ENCODE results near the gene GATA5. TPM values are rescaled to one million over a fixed set of nuclear protein-coding genes. Genes with fewer than 3 reads are reported as not detected.

GATA5 gene
- total RNA-seq, 1 experiment from 2014 or later = not detected

DNA sequence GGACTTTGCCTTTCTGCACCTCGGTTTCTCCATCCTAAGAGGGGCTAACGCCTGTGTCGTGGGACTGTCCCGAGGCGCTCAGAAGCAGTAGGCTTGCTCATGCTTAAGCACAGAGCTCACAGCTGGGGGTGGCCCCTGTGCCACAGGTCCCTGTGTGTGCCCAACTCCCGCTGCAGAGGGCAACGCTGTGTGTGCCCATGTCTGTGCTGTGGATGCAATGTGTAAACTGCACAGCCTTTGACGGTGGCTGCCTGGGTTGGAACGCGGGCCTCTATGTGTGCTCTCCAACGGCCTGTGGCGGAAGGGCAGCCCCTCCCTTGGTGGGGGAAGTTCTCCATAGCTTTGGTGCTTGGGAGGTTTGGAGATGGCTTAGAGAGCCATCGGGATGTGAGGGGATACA lies 10.7 kb upstream of the GATA5 start:
- CTCF ChIA-PET = no interaction called here
- no peaks in the 10 kb centered on the region for H3K27me3 ChIP-seq (ENCODE audit: insufficient read depth, low read length)
- no peak overlapping the region for H3K4me3 ChIP-seq (replicated peaks in 1 of 2; ENCODE audit: low read depth in 1 of 2, low read length in 2 of 2)
- RAD21 ChIA-PET (ENCODE audit: low non-redundant PET in 1 of 2, low total read pairs in 2 of 2, uncharacterized antibody in 2 of 2, unreplicated experiment in 2 of 2) = no interaction called here
- H3K9ac ChIP-seq (ENCODE audit: low read length) = no peak overlapping the region
- no peak overlapping the region for H3K27ac ChIP-seq (ENCODE audit: low read depth, low read length)
- no TSS peak for BruUV-seq (replicated peaks)
- TF ChIP-seq SIN3A (IDR thresholded peaks at IDR 0.05; ENCODE audit: low read depth) (no peak), REST (IDR thresholded peaks at IDR 0.05; ENCODE audit: low read depth) (no peak), FOSL1 (IDR thresholded peaks at IDR 0.05; ENCODE audit: low read depth) (no peak), ZFX (IDR thresholded peaks at IDR 0.05) (no peak), POLR2A (IDR thresholded peaks at IDR 0.05; ENCODE audit: borderline replicate concordance, extremely low read depth, insufficient read depth, insufficient read length) (no peak), YY1 (IDR thresholded peaks at IDR 0.05; ENCODE audit: extremely low read depth, insufficient replicate concordance, low read depth, low read length) (no peak), EGR1 (IDR thresholded peaks at IDR 0.05; ENCODE audit: low read depth) (no peak)
- H4K20me1 ChIP-seq (ENCODE audit: insufficient read depth) = no peaks in the 10 kb centered on the region
- H2AFZ ChIP-seq (ENCODE audit: low read depth, low read length, poor library complexity, severe bottlenecking) = no peak overlapping the region
- H3K36me3 ChIP-seq (ENCODE audit: control insufficient read depth in 1 of 2, insufficient read depth in 2 of 2, low read length in 2 of 2) = no peaks in the 10 kb centered on the region
- DNase-seq (ENCODE audit: low read depth, low spot score) (no peak), ATAC-seq (no peak)
- H3K4me2 ChIP-seq (ENCODE audit: low read length) = no peak overlapping the region
- H3K9me2 ChIP-seq (ENCODE audit: insufficient read depth) = no peaks in the 10 kb centered on the region
- H3K9me3 ChIP-seq (ENCODE audit: control insufficient read depth in 1 of 2, insufficient read depth in 1 of 2, low read depth in 1 of 2, low read length in 2 of 2) = no peaks in the 10 kb centered on the region
- intact Hi-C loops (cut with micrococcal nuclease) = no loop called here
- H3K4me1 ChIP-seq (ENCODE audit: control insufficient read depth in 1 of 2, insufficient read depth in 2 of 2, low read length in 2 of 2) = peaks cover 8 to 16% of the 10 kb centered on the region in 2 experiments; a peak in 3 of 4 replicates
- POLR2A ChIA-PET = no interaction called here
- H3K79me2 ChIP-seq (ENCODE audit: insufficient read depth, low read length) = no peaks in the 10 kb centered on the region

GRCh38 chr20:62485701-62486089 lies 9.9 kb upstream of the GATA5 start:
- Histone ChIP-seq H3K4me1 (ENCODE audit: control insufficient read depth in 1 of 2, insufficient read depth in 2 of 2, low read length in 2 of 2) (peaks cover 8 to 16% of the 10 kb centered on the region in 2 experiments; a peak in 3 of 4 replicates), H3K9me3 (ENCODE audit: control insufficient read depth in 1 of 2, insufficient read depth in 1 of 2, low read depth in 1 of 2, low read length in 2 of 2) (no peaks in the 10 kb centered on the region), H3K27ac (ENCODE audit: low read depth, low read length) (no peak overlapping the region), H3K4me2 (ENCODE audit: low read length) (no peak overlapping the region), H3K36me3 (ENCODE audit: control insufficient read depth in 1 of 2, insufficient read depth in 2 of 2, low read length in 2 of 2) (no peaks in the 10 kb centered on the region), H4K20me1 (ENCODE audit: insufficient read depth) (no peaks in the 10 kb centered on the region), H3K4me3 (replicated peaks in 1 of 2; ENCODE audit: low read depth in 1 of 2, low read length in 2 of 2) (no peak overlapping the region), H3K27me3 (ENCODE audit: insufficient read depth, low read length) (no peaks in the 10 kb centered on the region), H3K9me2 (ENCODE audit: insufficient read depth) (no peaks in the 10 kb centered on the region), H2AFZ (ENCODE audit: low read depth, low read length, poor library complexity, severe bottlenecking) (no peak overlapping the region), H3K9ac (ENCODE audit: low read length) (no peak overlapping the region), H3K79me2 (ENCODE audit: insufficient read depth, low read length) (no peaks in the 10 kb centered on the region)
- intact Hi-C loops (cut with micrococcal nuclease) = no loop called here
- no TSS peak for BruUV-seq (replicated peaks)
- ChIA-PET RAD21 (ENCODE audit: low non-redundant PET in 1 of 2, low total read pairs in 2 of 2, uncharacterized antibody in 2 of 2, unreplicated experiment in 2 of 2) (no interaction called here), CTCF (no interaction called here), POLR2A (no interaction called here)
- ATAC-seq = no peak
- DNase-seq (ENCODE audit: low read depth, low spot score) = no peak
- TF ChIP-seq YY1 (IDR thresholded peaks at IDR 0.05; ENCODE audit: extremely low read depth, insufficient replicate concordance, low read depth, low read length) = no peak
- no peak for TF ChIP-seq EGR1 (IDR thresholded peaks at IDR 0.05; ENCODE audit: low read depth)
- no peak for TF ChIP-seq SIN3A (IDR thresholded peaks at IDR 0.05; ENCODE audit: low read depth)
- TF ChIP-seq CTCF (IDR thresholded peaks at IDR 0.05 in 2 of 3, conservative IDR thresholded peaks at IDR 0.05 in 1 of 3; ENCODE audit: borderline replicate concordance in 1 of 3, insufficient read depth in 1 of 3, low read depth in 2 of 3, low read length in 2 of 3) = no peak
- no peak for TF ChIP-seq JUND (IDR thresholded peaks at IDR 0.05)
- TF ChIP-seq CEBPB (IDR thresholded peaks at IDR 0.05; ENCODE audit: low read depth) = no peak
- TF ChIP-seq TCF7L2 (IDR thresholded peaks at IDR 0.05; ENCODE audit: borderline replicate concordance, extremely low read depth, insufficient read depth, insufficient read length) = no peak
- TF ChIP-seq RAD21 (IDR thresholded peaks at IDR 0.05; ENCODE audit: low read depth) = no peak
- no peak for TF ChIP-seq POLR2AphosphoS5 (IDR thresholded peaks at IDR 0.05; ENCODE audit: low read depth, low read length)
- no peak for TF ChIP-seq ZFX (IDR thresholded peaks at IDR 0.05)
- TF ChIP-seq ELF1 (IDR thresholded peaks at IDR 0.05; ENCODE audit: borderline replicate concordance, low read depth) = no peak
- TF ChIP-seq SRF (IDR thresholded peaks at IDR 0.05; ENCODE audit: low read depth) = no peak
- no peak for TF ChIP-seq ZNF274 (IDR thresholded peaks at IDR 0.05; ENCODE audit: low read depth, low read length)
